Measurements from ENCODE around the gene MRGPRD.
"Not testable (repeated sequence)": the region's sequence is repeated elsewhere in the genome, so short reads cannot be mapped to it uniquely, and the experiment has no call there.

MRGPRD gene

GRCh38 chr11:68993546-68993945, 12.8 kb upstream of the MRGPRD start:
- no peak for DNase-seq

DNA sequence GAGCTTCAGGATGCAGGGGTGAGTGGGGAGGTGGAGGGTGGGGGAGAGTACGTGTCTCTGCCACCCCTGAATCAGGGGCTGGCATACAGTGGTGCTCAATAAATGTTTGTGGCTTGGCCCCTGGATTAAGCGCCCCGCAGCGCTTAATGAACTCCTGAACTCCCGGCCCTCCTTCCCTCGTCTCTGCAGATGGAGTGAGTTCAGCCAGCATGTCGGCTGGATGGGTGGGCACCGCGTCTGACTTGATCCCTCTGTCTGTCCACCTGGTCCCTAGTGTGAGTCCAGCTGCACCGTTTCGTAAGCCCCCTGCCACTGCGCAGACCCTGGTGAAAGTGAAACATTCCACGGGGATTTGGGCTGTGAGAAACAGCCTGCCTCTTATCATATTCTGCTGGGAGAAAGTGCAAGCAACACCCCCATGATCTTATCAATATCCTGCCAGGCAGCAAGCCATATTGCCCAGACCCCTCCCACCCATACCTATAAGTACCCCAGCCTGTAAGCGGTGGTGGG, 12.0 kb upstream of the MRGPRD start:
- DNase-seq: no peak

GRCh38 chr11:68990995-68991780, 10.4 kb upstream of the MRGPRD start:
- DNase-seq: no peak

DNA sequence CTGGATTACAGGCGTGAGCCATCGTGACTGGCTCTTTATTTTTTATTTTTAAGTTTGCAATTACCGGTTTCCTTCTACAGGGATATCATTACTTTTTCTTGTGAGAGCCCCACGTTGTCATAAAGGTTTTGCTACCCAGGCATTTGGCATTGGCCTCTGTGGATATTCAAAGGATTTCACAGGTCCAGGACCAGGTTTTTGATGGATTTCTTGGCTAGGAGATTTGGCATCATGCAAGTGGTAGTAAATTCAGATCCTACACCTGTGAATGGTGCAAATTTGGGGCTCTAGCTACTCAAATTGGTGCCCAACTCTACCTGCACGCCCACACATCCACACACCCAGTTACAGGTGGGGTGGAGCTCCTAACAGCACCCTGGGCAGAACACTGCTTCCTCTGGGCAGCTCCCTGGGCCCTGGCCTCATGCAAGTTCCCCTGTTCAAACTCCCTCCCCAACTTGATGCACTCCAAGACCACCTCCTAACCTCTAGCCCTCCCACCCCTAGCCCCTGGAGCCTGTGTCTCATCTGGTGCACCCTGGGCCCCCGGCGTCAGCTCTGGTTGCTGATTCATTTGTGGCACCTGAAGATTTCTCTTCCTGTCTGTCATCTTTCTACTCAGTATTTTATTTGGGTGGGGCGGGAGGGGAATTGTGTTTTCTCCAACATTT, 9.3 kb upstream of the MRGPRD start:
- DNase-seq: no peak

DNA sequence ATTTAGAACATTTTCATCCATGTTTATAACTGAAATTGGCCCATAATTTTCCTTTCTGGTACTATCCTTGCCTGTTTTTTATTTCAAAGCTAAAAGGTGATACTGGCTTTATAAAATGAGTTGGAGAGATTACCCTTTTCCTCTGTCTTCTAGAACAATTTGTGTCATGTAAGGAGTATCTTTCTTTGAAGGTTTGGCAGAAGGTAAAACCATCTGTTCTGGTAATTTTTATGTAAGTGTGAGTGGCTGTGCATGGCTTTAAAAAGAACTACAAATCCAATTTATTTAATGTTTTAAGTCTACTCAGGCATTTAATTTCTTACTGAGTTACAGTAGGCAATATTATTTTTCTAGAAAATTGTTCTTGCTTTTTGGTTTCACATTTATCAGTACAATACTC, 7.7 kb upstream of the MRGPRD start:
- no peak for DNase-seq

DNA sequence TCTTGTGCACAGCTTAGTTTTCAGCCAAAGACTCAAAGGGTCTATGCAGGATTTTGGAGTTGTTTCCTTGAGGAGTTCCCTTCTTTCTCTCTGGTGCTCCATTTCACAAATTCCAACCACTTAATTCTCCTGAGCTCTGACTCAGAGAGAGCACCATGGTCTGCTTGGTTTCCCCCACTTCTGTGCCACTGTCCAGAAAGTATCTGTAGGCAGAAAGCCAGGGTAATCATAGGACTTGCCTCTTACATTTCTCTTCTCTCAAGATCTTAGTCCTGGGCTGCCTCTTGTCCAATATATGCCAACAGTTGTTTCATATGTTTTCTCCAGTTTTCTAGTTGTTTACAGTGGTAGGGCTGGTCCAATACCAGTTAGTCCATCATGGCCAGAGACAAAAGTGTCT, 6.4 kb upstream of the MRGPRD start:
- DNase-seq: no peak

DNA sequence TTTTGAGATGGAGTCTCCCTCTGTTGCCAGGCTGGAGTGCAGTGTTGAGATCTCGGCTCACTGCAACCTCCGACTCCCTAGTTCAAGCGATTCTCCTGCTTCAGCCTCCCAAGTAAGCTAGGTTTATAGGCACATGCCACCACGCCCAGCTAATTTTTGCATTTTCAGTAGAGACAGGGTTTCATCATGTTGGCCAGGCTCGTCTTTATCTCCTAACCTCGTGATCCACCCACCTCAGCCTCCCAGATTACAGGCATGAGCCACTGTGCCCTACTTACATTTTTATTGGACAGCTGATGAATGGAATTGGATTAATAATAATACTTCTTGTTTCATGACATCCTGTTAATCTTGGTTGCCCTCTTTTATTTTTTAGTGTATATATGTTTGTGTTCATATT, 3.0 kb upstream of the MRGPRD start:
- DNase-seq: no peak

DNA sequence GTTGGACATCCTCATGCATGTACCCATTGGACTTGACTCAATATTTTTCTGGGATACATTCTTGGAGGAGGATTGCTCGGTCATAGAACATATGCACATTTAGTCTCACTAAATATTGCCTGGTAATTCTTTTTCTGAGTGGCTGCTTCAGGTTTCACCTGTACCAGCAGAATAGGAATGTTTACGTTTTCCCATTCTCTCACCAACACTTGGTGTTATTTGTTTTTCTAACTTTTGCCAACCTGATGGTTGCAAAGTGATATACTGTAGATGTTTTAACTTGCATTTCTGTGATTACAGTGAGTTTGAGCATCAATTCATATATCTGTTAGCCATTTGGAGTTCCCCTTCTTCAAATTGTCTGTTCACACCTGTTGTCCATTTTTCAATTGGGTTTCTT, 1.3 kb upstream of the MRGPRD start:
- DNase-seq: no peak

DNA sequence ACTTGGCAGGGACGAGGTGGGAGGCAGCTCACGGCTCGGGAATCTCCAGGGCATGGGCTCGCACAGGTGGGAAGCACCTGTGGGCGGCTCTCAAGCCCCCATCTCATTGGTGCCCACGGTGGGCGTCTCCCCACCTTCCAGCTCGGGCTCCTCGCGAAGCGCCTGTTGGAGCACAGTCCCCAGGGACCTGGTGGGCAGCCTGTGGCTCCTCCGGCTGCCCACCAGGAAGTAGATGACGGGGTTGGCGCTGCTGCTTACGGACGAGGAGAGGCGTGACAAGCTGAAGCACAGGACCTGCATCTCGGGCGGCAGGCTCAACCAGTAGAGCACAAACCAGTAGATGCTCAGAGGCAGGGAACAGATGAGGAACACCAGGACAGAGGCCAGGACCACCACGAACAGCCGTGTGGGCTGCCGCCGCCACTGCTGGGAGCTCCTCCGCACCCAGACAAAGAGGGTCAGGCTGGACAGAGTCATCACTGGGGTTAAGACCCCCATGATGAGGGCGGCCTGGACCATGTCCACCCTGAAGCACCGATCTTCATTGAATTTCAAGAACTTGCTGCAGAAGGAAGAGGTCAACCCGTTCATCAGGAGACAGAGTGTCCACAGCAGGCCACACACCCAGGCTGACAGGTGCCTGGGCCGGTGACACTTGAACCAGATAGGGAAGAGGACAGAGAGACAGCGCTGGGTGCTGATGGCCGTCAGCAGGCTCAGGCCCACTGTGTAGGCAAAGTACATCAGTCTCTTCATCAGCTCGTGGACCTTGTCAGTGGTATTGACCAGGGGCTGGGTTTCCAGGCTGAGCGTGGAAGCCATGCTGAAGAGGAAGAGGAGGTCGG, 633 bp downstream of the MRGPRD start:
- DNase-seq: no peak

- DNase-seq: no peak
Measured at GRCh38 chr11:68978931-68979594, 1.7 kb downstream of the MRGPRD start.

- no peak for DNase-seq
Measured at GRCh38 chr11:68978626-68978930, 2.2 kb downstream of the MRGPRD start.

GRCh38 chr11:68977781-68978625, 2.8 kb downstream of the MRGPRD start:
- no peak for DNase-seq

DNA sequence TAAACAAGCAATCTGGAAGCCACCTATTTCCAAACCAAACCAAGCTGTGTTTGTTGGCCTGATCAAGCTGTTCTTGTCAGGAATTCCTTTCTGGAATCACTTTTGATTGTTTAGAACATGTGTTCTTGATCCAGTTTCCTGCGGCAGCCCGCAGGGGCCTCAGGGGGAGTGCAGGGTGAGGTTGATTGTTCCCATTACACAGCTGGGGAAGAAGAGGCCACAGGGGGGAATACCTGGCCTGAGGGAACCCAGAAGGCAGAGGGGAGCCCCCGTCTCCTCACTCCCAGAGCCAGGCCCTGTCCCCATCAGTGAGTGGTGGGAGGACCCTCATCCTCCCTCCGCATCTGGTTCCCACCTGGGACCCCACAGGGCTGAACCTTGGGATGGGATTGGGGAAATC, 4.2 kb downstream of the MRGPRD start:
- DNase-seq: no peak

DNA sequence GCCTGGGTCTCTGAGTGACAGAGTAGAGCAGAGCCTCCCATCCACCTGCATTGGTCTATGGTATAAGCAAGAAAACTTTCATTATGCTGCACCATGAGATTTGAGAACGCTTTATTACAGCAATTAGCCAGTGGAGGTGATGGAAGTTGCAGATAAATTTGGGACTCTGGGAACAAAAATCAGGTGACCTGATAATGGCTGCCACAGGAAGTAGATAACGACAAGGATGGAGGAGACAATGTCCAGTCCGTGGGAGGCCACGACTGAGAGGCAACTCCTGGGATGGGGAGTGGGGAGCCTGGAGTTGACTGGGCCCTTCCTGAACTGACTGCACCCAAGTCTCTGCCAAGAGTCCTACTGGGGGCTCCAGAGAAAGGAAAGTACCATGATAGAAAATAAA, 4.7 kb downstream of the MRGPRD start:
- no peak for DNase-seq

- no peak for DNase-seq
Measured at GRCh38 chr11:68974421-68975194, 6.2 kb downstream of the MRGPRD start.

DNA sequence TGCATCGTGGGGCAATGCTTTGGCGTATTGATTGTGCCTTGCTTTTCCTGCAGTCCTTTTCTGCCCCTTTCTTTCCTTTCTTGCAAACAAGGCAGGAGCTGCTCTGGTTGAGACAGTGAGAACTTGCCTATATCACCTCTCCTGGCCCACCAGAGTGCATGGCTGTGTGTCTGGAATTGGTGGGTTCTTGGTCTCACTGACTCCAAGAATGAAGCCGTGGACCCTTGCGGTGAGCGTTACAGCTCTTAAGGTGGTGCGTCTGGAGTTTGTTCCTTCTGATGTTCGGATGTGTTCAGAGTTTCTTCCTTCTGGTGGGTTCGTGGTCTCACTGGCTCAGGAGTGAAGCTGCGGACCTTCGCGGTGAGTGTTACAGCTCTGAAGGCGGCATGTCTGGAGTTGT, 7.1 kb downstream of the MRGPRD start:
- DNase-seq: not testable (repeated sequence)

DNA sequence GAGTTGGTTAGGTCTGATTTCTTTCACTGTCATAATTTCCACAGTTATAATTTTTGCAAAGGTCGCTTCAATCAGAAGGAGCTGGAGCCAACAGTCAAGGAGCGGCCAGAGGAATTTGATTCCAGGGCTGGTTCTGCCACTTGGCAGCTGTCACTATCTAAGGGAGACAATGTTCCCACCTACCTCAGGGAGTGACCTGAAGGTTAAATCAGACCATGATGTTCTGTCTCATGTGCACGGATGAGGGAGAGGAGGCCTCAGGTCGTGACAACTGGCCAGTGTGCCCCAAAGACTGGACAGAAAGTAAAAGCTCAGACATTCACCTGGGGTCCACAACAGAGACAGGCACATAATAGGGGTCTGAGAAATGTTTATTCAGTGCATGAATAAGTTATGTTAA, 7.6 kb downstream of the MRGPRD start:
- no peak for DNase-seq

GRCh38 chr11:68970921-68971636, 9.7 kb downstream of the MRGPRD start:
- no peak for DNase-seq

GRCh38 chr11:68969386-68969785, 11.4 kb downstream of the MRGPRD start:
- DNase-seq: no peak

Data from NCI-H1694 treated with DMSO at 0.1 percent for 48 hours (cell line).